ENCODE results near the gene NSUN5.
A peak's percentile ranks its signal among the peaks of the same experiment; 100 is the strongest.
"Not testable (repeated sequence)": the region's sequence is repeated elsewhere in the genome, so short reads cannot be mapped to it uniquely, and the experiment has no call there.

NSUN5 gene

DNA sequence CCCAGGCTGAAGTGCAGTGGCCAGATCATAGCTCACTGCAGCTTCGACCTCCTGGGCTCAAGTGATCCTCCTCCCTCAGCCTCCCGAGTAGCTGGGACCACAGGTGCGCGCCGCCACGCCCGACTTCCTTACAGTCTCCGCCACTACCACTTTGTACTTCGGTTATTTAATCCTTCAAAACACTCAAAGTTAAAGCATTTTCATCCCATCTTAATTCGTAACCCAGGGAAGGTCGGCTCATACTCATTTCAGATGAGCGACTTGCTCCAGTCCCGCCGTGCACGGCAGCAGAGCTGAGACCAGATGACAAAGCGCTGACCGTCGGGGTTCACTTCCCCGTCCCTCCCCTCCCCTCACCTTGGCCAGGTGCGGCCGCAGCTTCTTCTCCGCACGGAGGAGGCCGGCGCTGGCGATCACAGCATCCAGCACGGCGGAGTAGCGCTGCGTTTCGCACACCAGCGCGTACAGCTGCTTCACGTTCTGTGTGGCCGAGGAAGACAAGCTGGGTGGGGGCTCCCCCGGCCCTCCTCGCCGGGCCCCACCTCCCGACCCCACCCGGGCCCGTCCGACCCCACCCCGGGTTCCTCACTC lies 457 bp downstream of the NSUN5 start:
- no peak for TF ChIP-seq CTCF (conservative IDR thresholded peaks at IDR 0.05)
- peak overlapping the region; percentile 75 for H3K27ac ChIP-seq

GRCh38 chr7:73307436-73307835 lies 1.2 kb downstream of the NSUN5 start:
- no peak for TF ChIP-seq CTCF (conservative IDR thresholded peaks at IDR 0.05)
- no peak overlapping the region for H3K27ac ChIP-seq

- not testable (repeated sequence) for H3K27ac ChIP-seq
Observed at GRCh38 chr7:73304612-73305387, 3.8 kb downstream of the NSUN5 start.

- no peak overlapping the region for H3K27ac ChIP-seq
- no peak for TF ChIP-seq CTCF (conservative IDR thresholded peaks at IDR 0.05)
Observed at GRCh38 chr7:73304071-73304470, 4.6 kb downstream of the NSUN5 start.

- no peak for TF ChIP-seq CTCF (conservative IDR thresholded peaks at IDR 0.05)
- no peak overlapping the region for H3K27ac ChIP-seq
Observed at GRCh38 chr7:73303546-73303945, 5.1 kb downstream of the NSUN5 start.

- H3K27ac ChIP-seq = not testable (repeated sequence)
Observed at GRCh38 chr7:73302846-73303245, 5.8 kb downstream of the NSUN5 start.

DNA sequence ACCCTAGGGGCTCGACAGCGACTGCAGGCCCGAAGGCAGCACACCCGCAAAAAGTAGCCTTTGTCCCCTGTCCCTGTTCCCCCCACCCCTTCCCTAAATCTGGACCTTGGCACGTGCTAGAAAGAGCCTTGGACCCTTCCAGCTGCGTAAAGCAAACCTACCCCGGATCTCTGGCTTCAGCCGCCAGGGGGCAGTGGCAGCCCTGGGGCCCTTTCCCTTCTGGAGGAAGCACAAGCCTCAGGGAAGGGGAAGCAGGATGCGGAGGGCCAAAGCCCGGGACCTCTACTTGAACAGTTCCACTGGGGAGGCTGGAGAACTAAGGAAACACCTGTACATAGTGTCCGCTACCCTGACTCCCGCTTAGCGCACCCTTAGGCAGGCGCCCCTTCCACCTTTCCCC lies 7.5 kb downstream of the NSUN5 start:
- not testable (repeated sequence) for H3K27ac ChIP-seq

DNA sequence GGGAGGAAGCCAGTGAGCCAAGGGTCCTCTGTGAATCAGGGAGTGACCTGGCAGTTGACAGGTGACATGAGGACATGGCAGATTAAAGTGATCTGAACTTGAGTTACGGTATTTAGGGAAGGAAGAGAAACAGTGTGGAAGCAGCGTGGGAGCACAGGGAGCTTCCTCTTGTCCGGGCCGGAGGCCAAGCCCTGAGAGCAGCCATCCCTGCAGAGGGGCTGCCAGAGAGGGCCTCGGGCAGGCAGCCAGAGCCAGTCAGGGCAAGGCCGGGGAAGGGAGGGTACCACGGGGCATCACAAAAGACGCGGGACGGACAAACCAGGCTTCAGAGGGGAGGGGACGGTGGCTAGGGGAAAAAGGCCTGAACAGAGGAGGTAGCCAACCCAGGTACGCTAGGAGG lies 8.8 kb downstream of the NSUN5 start:
- H3K27ac ChIP-seq = not testable (repeated sequence)

- not testable (repeated sequence) for H3K27ac ChIP-seq
Observed at GRCh38 chr7:73297706-73298105, 10.9 kb downstream of the NSUN5 start.

GRCh38 chr7:73297235-73297634 lies 11.4 kb downstream of the NSUN5 start:
- not testable (repeated sequence) for H3K27ac ChIP-seq

DNA sequence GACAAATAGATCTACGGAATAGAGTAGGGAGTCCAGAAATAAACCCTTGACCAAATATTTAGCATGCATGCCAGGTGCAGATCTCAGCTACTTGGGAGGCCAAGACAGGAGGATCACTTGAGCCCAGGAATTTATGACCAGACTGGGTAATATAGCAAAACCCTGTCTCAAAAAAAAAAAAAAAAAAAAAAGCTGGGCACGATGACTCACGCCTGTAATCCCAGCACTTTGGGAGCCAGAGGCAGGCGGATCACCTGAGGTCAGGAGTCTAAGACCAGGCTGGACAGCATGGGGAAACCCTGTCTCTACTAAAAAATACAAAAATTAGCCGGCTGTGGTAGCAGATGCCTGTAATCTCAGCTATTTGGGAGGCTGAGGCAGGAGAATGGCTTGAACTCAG lies 31.4 kb downstream of the NSUN5 start:
- not testable (repeated sequence) for H3K27ac ChIP-seq

- H3K27ac ChIP-seq = not testable (repeated sequence)
Observed at GRCh38 chr7:73267813-73268212, 40.8 kb downstream of the NSUN5 start.

DNA sequence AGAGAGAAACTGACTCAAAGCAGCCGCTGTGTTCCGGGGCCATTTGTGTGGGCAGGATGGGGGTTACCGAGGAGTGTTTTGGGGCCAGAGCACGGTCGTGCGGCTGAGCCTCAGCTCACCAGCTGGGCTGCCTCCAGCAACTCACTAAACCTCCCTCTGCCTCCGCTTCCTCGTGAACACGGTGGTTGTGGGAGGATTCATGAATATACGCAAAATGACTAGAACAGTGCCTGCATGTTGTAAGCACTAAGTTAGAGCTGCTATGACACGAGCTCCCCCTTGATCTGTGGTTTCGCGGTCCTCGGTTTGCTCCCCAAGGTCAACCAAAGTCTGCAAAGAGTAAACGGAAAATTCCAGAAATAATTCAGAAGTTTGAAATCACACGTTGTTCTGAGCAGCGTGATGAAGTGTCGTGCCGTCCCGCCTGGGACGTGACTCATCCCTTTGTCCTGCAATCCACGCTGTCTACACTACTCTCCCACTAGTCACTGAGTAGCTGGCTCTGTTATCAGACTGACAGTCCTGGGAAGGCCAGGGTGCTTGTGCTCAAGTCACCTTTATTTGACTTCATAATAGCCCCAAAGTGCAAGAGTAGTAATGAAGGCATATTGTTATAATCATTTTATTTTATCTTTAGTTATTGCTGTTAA lies 41.8 kb downstream of the NSUN5 start:
- H3K27ac ChIP-seq = not testable (repeated sequence)

DNA sequence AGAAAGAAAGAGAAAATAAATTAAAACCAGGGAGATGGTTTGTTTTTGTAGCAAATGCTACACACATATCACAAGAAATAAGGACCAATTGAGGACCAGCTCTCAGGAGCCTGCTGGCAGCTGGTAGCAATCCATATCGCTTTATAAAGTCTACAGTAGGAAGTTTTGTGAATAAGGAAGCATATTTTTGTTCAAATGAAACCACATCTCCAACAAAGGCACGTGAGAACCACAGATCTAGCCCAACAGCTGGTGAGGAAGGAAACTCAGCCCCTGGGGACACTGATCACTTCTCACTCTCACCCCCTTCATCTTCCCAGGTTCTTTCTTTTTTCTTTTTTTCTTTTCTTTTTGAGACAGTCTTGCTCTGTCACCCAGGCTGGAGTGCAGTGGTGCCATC lies 46.2 kb downstream of the NSUN5 start:
- H3K27ac ChIP-seq = not testable (repeated sequence)

Measured in VCaP (cell line).